Stimulated activated CD4-positive, alpha-beta T cell treated with anti-CD3 and anti-CD28 coated beads, Interleukin-4, amount 100 ng/mL, for 4 hours (primary cell): ENCODE measurements around the gene CHSY3.

Experiments
- DNase-seq, 2 experiments: peaks; one replicate each; pipeline ENCODE4 v3.0.0-alpha.2; 2020

Gene CHSY3

DNA sequence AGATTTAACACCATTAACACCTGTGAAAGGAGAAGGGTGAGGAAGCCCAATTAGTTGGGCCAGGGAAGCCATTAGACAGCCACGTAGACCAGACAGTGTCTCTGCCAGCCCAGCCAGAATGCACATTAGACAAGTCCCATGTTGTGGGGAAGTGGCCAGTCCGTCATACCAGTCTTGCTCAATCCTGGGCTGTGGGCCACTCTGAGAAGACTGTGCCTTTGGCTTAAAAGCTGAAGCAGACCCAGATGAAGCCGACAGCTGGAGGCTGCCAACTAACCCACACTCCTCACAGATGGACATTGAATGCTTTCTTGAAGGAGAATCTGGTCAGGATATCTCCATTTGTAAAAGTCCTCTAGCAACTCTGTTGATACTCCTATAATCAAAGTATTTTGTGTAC is 128.5 kb downstream of the CHSY3 start:
- DNase-seq: no peak

DNA sequence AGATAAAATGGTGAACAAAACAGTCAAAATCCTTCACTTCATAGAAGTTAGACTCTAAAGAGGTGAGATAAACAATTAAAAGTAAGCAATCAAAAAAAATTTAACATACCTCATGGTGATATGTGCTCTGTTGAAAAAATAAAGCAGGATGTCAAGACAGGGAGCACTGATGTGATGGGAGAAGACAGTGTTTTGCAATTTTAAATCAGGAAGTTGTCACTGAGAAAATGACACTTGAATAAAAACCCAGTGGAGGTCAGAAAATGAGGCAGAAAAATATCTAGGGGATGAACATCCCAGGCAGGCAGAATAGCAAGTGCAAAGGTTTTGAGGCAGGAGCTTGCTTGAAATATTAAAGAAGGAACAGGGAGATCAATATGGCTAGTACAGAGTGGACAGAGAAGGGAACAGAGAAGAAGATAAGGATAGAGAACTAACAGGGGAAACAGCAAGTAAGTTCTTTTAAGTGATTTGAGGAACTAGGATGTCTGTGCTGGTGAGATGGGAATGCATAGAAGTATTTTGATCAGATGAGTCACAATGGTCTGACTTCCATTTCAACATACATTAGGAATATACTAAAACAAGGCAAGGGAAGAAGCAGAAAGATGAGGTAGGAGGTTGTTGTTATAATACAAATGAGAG is 130.4 kb downstream of the CHSY3 start:
- no peak for DNase-seq

- DNase-seq: no peak
Observed at GRCh38 chr5:130035388-130035787, 131.1 kb downstream of the CHSY3 start.

GRCh38 chr5:130037905-130038304 is 133.6 kb downstream of the CHSY3 start:
- no peak for DNase-seq

GRCh38 chr5:130043834-130044233 is 139.6 kb downstream of the CHSY3 start:
- DNase-seq: no peak

DNA sequence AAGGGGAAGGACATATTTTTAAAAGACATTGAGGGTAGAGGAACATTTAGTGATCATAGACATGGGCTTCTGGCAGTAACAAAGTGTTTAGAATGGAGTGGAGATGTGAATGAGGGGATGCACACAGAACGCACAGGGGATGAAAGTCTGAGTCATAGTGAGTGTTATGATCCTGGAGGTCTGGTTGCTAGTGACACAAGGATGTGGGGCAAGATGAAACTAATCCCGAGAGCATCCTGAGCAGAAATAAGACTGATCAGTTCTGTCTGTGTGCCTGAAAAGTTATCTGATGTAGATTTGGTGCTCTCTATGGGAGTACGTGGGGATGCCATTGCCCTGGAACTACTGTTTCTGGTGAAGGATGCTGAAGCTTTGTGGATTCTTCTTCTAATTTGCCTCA is 141.1 kb downstream of the CHSY3 start:
- DNase-seq: no peak

- no peak for DNase-seq
Observed at GRCh38 chr5:130050585-130050984, 146.3 kb downstream of the CHSY3 start.

DNA sequence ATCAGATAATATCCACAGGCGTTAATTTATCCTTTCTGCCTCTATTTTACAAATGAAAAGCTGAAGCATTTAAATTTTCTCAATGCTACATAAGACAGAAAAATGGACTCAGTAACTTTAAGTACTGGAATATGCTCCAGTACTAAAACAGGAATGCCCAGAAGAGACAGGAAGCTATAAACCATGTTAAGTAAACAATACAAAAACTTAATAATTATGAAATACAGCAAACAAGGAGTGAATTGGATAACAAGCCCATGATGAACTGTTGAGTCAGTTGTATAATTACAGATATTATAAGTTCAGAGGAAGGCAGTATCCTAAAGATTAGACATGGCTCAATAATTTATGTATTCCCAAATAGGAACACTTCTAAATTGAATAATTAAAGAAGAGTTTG is 148.5 kb downstream of the CHSY3 start:
- no peak for DNase-seq

DNA sequence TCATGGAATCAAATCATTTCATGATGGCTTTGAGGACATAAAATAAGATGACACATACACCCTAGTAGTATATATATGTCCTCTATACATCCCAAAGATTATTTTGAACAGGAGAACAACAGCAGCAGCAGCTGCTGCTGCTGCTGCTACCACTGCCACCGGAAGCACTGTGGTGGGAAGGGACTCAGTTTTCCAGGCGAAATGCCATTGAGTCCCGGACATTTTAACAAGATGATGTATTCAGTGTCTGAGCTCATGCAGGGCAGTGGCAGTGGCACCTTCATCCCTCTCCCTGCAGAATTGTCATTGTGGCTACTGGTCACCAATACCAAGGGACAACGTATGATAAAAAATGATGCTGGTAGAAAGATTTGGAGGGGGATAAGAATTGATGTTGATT is 151.3 kb downstream of the CHSY3 start:
- DNase-seq: no peak

GRCh38 chr5:130061746-130062145 is 157.5 kb downstream of the CHSY3 start:
- DNase-seq: no peak

- no peak for DNase-seq
Observed at GRCh38 chr5:130063603-130064002, 159.3 kb downstream of the CHSY3 start.

- no peak for DNase-seq
Observed at GRCh38 chr5:130064484-130064883, 160.2 kb downstream of the CHSY3 start.

- DNase-seq: no peak
Observed at GRCh38 chr5:130065617-130066016, 161.4 kb downstream of the CHSY3 start.

DNA sequence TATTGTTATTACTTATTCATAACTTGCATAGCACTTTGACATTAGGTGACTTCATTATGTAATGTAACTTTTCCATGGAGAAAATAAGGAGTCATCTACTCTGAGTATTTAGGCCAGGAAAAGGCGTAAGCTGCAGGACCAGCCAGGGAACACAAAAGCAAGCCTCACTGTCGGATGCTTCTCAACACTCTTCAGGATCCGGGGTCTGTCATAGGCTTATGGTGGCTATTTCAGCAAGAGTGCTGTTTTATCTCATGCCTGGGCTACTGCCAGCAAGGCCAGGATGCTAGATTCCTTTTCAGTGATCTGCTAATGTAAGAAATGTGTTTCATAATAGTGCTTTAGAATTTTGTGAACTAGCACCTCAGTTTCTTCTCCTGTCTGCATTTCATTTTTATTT is 162.4 kb downstream of the CHSY3 start:
- DNase-seq: no peak

GRCh38 chr5:130067364-130067763 is 163.1 kb downstream of the CHSY3 start:
- no peak for DNase-seq

- DNase-seq: no peak
Observed at GRCh38 chr5:130068101-130068500, 163.8 kb downstream of the CHSY3 start.

DNA sequence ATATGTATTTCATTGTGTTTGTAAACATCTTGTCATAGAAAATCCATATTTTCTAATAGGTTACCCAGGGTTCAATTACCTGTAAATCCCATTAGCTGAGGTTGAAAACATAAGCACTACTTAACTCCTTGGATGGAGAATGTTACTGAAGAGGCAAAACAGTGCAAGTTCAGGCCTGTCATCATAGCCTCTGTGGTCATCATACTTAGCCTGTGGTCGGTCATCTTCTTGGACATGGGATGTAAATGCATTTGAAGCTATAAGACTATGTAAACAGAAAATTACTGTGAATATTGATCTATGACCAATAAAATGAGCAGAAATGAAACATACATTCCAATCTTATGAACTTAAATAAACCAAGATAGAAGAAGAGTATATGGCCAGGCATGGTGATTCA is 164.7 kb downstream of the CHSY3 start:
- no peak for DNase-seq

GRCh38 chr5:130074820-130075219 is 170.6 kb downstream of the CHSY3 start:
- no peak for DNase-seq

GRCh38 chr5:130077007-130077406 is 172.7 kb downstream of the CHSY3 start:
- DNase-seq: no peak

DNA sequence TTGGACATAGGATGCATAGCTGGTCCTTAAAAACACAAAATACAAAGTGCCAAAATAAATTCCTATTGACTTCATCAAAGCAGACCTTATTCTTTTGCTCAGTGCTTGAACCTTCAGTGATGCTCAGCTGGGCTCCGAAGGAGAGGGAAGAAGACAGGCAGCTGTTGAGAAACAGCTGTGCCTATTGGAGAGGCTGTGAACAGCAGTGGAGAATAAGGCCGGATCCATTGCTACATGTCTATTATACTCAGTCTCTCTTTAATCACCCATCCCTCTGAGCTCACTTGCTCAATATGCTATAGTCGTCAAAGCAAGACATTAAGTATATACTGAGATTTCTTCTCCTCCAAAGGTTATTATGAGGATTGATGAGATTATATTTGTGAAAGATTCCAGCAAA is 174.4 kb downstream of the CHSY3 start:
- DNase-seq: no peak

- no peak for DNase-seq
Observed at GRCh38 chr5:130090569-130091270, 186.5 kb downstream of the CHSY3 start.

DNA sequence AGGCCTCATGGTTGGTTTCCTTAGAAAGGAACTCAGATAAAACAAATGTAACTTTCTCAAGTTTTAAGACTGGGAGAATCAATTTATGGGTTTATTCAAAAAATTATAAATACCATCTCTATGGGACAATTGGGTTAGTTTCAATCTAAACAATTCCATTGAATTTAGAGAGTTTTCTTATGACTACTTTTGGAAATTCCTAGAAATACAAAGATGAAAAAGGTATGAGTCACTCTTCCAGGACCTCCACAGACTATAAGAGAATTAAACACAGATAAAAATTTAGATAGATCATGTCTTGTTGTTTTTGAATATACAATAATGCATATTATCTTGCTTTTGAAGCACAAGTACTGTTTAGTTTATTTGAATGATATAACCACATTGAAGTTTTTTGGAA is 188.7 kb downstream of the CHSY3 start:
- no peak for DNase-seq

GRCh38 chr5:130096483-130096882 is 192.2 kb downstream of the CHSY3 start:
- no peak for DNase-seq

GRCh38 chr5:130099008-130099407 is 194.7 kb downstream of the CHSY3 start:
- DNase-seq: no peak

DNA sequence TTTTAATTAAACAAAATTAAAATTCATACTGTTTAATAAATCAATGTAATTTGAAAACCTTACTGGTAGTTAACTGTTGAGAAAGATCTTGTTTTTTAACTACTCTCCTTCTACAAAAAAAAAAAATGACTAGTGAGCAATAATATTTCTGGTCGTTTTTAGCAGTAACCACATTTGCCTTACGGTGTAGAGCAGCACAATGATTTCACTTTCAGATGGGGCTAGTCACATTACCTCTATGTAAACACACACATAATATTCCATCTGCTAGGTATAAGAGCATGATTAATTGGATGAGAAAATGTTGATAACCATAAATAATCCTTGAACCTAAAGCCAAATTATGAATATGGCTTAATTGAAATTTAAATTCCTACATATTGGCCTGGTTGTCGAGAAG is 198.1 kb downstream of the CHSY3 start:
- no peak for DNase-seq
